Endothelial cell (in vitro differentiated cells): ENCODE data around the gene MLF2. TPM values are rescaled to one million over a fixed set of nuclear protein-coding genes. Genes with fewer than 3 reads are reported as not detected.

Experiments used
- DNase-seq: peaks from one replicate; pipeline ENCODE4 v3.0.0; 2021; ENCODE audit warnings: low spot score
- H3K27ac Mint-ChIP-seq: one replicate; pipeline ENCODE4 v1.8.0; 2021; ENCODE audit warnings: mixed read lengths, inconsistent platforms; ENCODE audit not compliant: unreplicated experiment
- H3K27me3 Mint-ChIP-seq: one replicate; pipeline ENCODE4 v1.8.0; 2021; ENCODE audit warnings: mild to moderate bottlenecking, moderate library complexity, mixed read lengths, inconsistent platforms; ENCODE audit not compliant: unreplicated experiment
- H3K36me3 Mint-ChIP-seq: one replicate; pipeline ENCODE4 v1.8.0; 2021; ENCODE audit warnings: mild to moderate bottlenecking, low read depth, mixed read lengths, inconsistent platforms; ENCODE audit not compliant: unreplicated experiment
- H3K4me1 Mint-ChIP-seq: one replicate; pipeline ENCODE4 v1.8.0; 2021; ENCODE audit warnings: mild to moderate bottlenecking, mixed read lengths, inconsistent platforms; ENCODE audit not compliant: unreplicated experiment
- H3K4me3 Mint-ChIP-seq: one replicate; pipeline ENCODE4 v1.8.0; 2021; ENCODE audit warnings: mild to moderate bottlenecking, mixed read lengths, inconsistent platforms; ENCODE audit not compliant: unreplicated experiment
- H3K9me3 Mint-ChIP-seq: one replicate; pipeline ENCODE4 v1.8.0; 2021; ENCODE audit warnings: mixed read lengths, inconsistent platforms; ENCODE audit not compliant: unreplicated experiment
- CTCF ChIP-seq: fragments of 200-600 bp; sonication (generic); IDR thresholded peaks from one replicate; pipeline ENCODE4 v1.5.0; 2021; ENCODE audit warnings: antibody characterized with exemption; ENCODE audit not compliant: unreplicated experiment
- long read RNA-seq: library from polyadenylated mRNA; unstranded; transcript quantifications from one replicate; pipeline ENCODE4 v2.0.0, GENCODE V29; 2020; ENCODE audit not compliant: unreplicated experiment
- total RNA-seq: library from RNA; stranded (reverse); fragmentation: NEBNext Ultra II Directional; extraction: Animal tissue kit (Norgen Biotek cat#: 25700); gene quantifications from one replicate; pipeline ENCODE4 v1.2.1, GENCODE V29; 2021; ENCODE audit not compliant: unreplicated experiment

MLF2 gene
- total RNA-seq: 118 TPM
- long read RNA-seq, transcript MLF2-201 (9 exons, 1,969 nt): major isoform, 70 of 78 reads
- long read RNA-seq, partial matches to known transcripts: 7 of 78 reads
- long read RNA-seq, other reads (novel, unspliced or antisense): 1 of 78 reads

GRCh38 chr12:6752921-6753771, at the start of gene MLF2:
Gene MLF2, minus strand, starts transcription at chr12:6753141. Its CDS starts 807 bp downstream, at chr12:6752334.
- peak; percentile 99 for DNase-seq
- TF ChIP-seq CTCF: peak; percentile 87
- peak within 1 kb of the TSS; percentile 96 for H3K27ac Mint-ChIP-seq
- peaks cover 21% of the 10 kb centered on the region for H3K4me1 Mint-ChIP-seq
- H3K4me3 Mint-ChIP-seq: peak within 1 kb of the TSS; percentile 98
- H3K36me3 Mint-ChIP-seq: peaks cover 22% of the 10 kb centered on the region
- H3K9me3 Mint-ChIP-seq: no peaks in the 10 kb centered on the region
- peaks cover 7% of the 10 kb centered on the region for H3K27me3 Mint-ChIP-seq

- Mint-ChIP-seq H3K9me3 (no peaks in the 10 kb centered on the region), H3K36me3 (peaks cover 7% of the 10 kb centered on the region), H3K27me3 (peaks cover 2% of the 10 kb centered on the region), H3K4me3 (no peak overlapping the region), H3K27ac (no peak overlapping the region), H3K4me1 (peaks cover 10% of the 10 kb centered on the region)
- no peak for TF ChIP-seq CTCF
- no peak for DNase-seq
These were observed 46.2 kb upstream of the MLF2 start for GRCh38 chr12:6799147-6799546.

GRCh38 chr12:6796576-6796975, 43.6 kb upstream of the MLF2 start:
- H3K4me3 Mint-ChIP-seq: no peak overlapping the region
- H3K27ac Mint-ChIP-seq: no peak overlapping the region
- H3K36me3 Mint-ChIP-seq: peaks cover 9% of the 10 kb centered on the region
- TF ChIP-seq CTCF: no peak
- no peaks in the 10 kb centered on the region for H3K9me3 Mint-ChIP-seq
- H3K27me3 Mint-ChIP-seq: peaks cover 4% of the 10 kb centered on the region
- peaks cover 22% of the 10 kb centered on the region for H3K4me1 Mint-ChIP-seq
- no peak for DNase-seq

- H3K36me3 Mint-ChIP-seq: peaks cover 9% of the 10 kb centered on the region
- H3K9me3 Mint-ChIP-seq: no peaks in the 10 kb centered on the region
- no peak for TF ChIP-seq CTCF
- no peak for DNase-seq
- H3K4me3 Mint-ChIP-seq: no peak overlapping the region
- peaks cover 4% of the 10 kb centered on the region for H3K27me3 Mint-ChIP-seq
- H3K4me1 Mint-ChIP-seq: peaks cover 22% of the 10 kb centered on the region
- H3K27ac Mint-ChIP-seq: no peak overlapping the region
These were observed 42.1 kb upstream of the MLF2 start for GRCh38 chr12:6795088-6795487.
